Renal cortical epithelial cell (primary cell): ENCODE results near the gene KRT6B. TPM values are rescaled to one million over a fixed set of nuclear protein-coding genes. Genes with fewer than 3 reads are reported as not detected.
"Not testable (repeated sequence)": the region's sequence is repeated elsewhere in the genome, so short reads cannot be mapped to it uniquely, and the experiment has no call there.

Experiments
- DNase-seq: peaks from one replicate; pipeline ENCODE4 v3.0.0-alpha.2; 2011; ENCODE audit warnings: low read depth
- total RNA-seq: library from RNA; depleted of rRNA; stranded (reverse); fragments of >200 nt; gene quantifications from 2 replicates; pipeline ENCODE4 v1.2.3, GENCODE V29; 2014

Gene KRT6B
- total RNA-seq, 1 donor from 2014 or later = 0.05 TPM

- DNase-seq = no peak
Observed at GRCh38 chr12:52413202-52413601, 38.7 kb downstream of the KRT6B start.

- DNase-seq = no peak
Observed at GRCh38 chr12:52411815-52412214, 40.1 kb downstream of the KRT6B start.

GRCh38 chr12:52410589-52411248 lies 41.2 kb downstream of the KRT6B start:
- not testable (repeated sequence) for DNase-seq

- DNase-seq = no peak
Observed at GRCh38 chr12:52407918-52408317, 44.0 kb downstream of the KRT6B start.

GRCh38 chr12:52405922-52406385 lies 46.0 kb downstream of the KRT6B start, which contains the start of gene KRT82:
Gene KRT82 (minus strand): TSS chr12:52406335. CDS start chr12:52406277, 58 bp downstream.
- no peak for DNase-seq

- no peak for DNase-seq
Observed at GRCh38 chr12:52404951-52405350, 47.0 kb downstream of the KRT6B start.

GRCh38 chr12:52403561-52403960 lies 48.4 kb downstream of the KRT6B start:
- no peak for DNase-seq

- DNase-seq = no peak
Observed at GRCh38 chr12:52402873-52403540, 48.9 kb downstream of the KRT6B start.

GRCh38 chr12:52402377-52402776 lies 49.6 kb downstream of the KRT6B start:
- no peak for DNase-seq

GRCh38 chr12:52401926-52402325 lies 50.0 kb downstream of the KRT6B start:
- DNase-seq = no peak

- no peak for DNase-seq
Observed at GRCh38 chr12:52401526-52401925, 50.4 kb downstream of the KRT6B start.

- DNase-seq = no peak
Observed at GRCh38 chr12:52400906-52401305, 51.0 kb downstream of the KRT6B start.

- DNase-seq = no peak
Observed at GRCh38 chr12:52399756-52400155, 52.2 kb downstream of the KRT6B start.

- DNase-seq = no peak
Observed at GRCh38 chr12:52398176-52398575, 53.8 kb downstream of the KRT6B start.

- DNase-seq = no peak
Observed at GRCh38 chr12:52396656-52397055, 55.3 kb downstream of the KRT6B start.

Other genes with a start within 250 kb of the KRT6B start
- gene KRT7, start 218.9 kb downstream of the KRT6B start, total RNA-seq = 124 and 2,408 TPM in 2 replicates
- gene KRT86, start 177.5 kb downstream of the KRT6B start, total RNA-seq = 0.05 and 2.4 TPM in 2 replicates
- gene KRT81, start 160.6 kb downstream of the KRT6B start, total RNA-seq = 48.3 TPM in 1 of 2 replicates, not detected in the other
- not detected in 2 replicates for gene KRT83, start 130.7 kb downstream of the KRT6B start, total RNA-seq
- not detected in 2 replicates for gene KRT85, start 84.7 kb downstream of the KRT6B start, total RNA-seq
- gene KRT84, start 66.5 kb downstream of the KRT6B start, total RNA-seq = not detected in 2 replicates
- gene KRT82, start 45.8 kb downstream of the KRT6B start, total RNA-seq = not detected in 2 replicates
- 0.35 TPM in 1 of 2 replicates, not detected in the other for gene KRT75, start 17.8 kb downstream of the KRT6B start, total RNA-seq
- not detected in 2 replicates for gene KRT6C, start 21.7 kb upstream of the KRT6B start, total RNA-seq
- gene KRT6A, start 41.1 kb upstream of the KRT6B start, total RNA-seq = 1.4 and 116 TPM in 2 replicates
- 0.70 and 10.2 TPM in 2 replicates for gene KRT5, start 68.2 kb upstream of the KRT6B start, total RNA-seq
- gene KRT71, start 101.0 kb upstream of the KRT6B start, total RNA-seq = not detected in 2 replicates
- not detected in 2 replicates for gene KRT74, start 121.7 kb upstream of the KRT6B start, total RNA-seq
- not detected in 2 replicates for gene KRT72, start 149.3 kb upstream of the KRT6B start, total RNA-seq
- not detected in 2 replicates for gene KRT73, start 166.4 kb upstream of the KRT6B start, total RNA-seq
- gene KRT2, start 200.1 kb upstream of the KRT6B start, total RNA-seq = not detected in 2 replicates
- gene KRT1, start 228.3 kb upstream of the KRT6B start, total RNA-seq = not detected in 2 replicates